ENCODE results near the gene CYP27C1.

DNA sequence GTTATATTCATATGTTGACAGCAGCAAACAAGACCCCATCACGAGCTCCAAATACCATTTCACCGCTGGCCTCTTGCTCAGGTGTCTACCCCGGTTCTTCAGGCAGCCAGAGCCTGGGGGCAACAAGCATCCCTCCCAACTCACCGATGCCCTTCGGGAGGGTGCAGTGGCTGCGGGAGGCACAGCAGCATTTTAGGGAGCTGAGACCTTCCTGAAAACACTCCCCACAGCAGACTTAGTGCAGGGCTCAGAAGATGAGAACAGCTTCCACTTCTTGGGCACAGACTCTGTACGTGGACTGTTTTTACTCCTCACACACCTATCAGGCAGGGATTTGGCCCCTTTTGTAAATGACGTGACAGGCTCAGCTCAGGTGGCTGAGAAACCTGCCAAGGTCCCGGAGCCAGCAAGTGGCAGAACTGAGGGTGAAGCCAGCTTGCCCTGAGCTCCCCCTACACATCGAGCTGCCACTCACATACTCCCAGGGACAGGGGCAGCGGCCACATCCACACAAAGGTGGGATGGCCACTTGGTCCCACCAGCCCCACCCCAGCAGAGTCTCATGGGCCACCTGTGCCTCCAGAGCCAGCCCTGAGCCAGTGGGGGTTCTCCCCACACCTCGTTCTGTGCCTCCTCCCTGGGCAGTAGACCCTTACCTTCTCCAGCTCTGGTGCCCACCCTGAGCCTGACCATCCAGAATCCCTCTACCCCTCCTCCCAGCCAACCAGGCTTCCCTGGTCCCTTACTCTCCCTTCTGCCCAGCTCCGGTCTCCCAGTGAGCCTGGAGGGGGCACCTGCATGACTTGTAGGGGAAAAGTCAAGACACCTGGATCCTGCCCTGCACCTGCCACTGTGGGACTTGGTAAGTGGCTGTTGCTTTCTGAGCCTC is 28.5 kb downstream of the CYP27C1 start:
- TF ChIP-seq, protein P1, sequence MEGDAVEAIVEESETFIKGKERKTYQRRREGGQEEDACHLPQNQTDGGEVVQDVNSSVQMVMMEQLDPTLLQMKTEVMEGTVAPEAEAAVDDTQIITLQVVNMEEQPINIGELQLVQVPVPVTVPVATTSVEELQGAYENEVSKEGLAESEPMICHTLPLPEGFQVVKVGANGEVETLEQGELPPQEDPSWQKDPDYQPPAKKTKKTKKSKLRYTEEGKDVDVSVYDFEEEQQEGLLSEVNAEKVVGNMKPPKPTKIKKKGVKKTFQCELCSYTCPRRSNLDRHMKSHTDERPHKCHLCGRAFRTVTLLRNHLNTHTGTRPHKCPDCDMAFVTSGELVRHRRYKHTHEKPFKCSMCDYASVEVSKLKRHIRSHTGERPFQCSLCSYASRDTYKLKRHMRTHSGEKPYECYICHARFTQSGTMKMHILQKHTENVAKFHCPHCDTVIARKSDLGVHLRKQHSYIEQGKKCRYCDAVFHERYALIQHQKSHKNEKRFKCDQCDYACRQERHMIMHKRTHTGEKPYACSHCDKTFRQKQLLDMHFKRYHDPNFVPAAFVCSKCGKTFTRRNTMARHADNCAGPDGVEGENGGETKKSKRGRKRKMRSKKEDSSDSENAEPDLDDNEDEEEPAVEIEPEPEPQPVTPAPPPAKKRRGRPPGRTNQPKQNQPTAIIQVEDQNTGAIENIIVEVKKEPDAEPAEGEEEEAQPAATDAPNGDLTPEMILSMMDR (IDR thresholded peaks at IDR 0.05): no peak
- TF ChIP-seq EZH2phosphoT487 (IDR thresholded peaks at IDR 0.05): no peak
- no peak for TF ChIP-seq EZH2 (IDR thresholded peaks at IDR 0.05)
